Measurements from ENCODE around the gene RAC3.

The RAC3 gene

DNA sequence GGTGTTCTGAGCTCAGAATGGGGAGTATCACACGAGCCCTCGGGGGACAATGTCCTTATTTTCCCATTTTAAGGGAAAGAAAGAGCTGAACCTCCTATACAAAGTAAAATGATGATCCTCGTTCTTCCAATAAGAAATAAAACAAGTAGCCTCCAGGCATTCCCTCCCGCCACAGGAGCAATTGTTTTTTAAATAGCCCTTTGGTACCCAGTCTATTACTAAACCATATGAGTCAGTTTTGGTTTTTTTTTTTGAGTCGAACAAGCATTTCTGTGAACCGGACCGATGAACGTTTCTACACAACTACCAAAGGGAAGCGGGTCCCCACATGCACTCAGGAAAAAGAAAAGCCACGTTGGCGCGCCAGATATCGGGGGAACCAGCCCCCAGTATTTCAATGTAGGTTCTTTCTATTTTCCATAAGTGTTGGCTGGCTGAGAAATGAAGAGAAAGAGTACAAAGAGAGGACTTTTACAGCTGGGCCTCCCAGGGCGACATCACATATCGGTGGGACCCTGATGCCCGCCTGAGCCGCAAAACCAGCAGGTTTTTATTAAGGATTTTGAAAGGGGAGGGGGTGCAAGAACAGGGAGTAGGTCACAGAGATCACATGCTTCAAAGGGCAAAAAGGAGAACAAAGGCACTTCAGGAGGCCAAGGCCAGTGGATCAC lies 9.8 kb downstream of the RAC3 start:
- no peak for DNase-seq (ENCODE audit: low read depth in 2 of 2)

DNA sequence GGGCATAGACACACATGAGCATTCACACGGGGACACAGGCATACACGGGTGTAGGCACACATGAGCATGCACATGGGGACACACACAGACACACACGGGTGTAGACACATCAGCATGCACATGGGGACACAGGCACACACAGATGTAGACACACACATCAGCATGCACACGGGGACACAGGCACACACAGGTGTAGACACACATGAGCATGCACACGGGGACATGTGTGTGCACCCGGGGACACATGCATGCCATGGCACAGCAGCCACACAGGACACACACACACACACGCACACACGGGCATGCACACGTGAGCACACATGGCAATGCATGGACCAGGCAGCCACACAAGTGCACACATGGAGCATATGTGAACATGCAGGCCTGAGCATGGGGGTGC lies 11.2 kb downstream of the RAC3 start:
- no peak for DNase-seq (ENCODE audit: low read depth in 2 of 2)

DNA sequence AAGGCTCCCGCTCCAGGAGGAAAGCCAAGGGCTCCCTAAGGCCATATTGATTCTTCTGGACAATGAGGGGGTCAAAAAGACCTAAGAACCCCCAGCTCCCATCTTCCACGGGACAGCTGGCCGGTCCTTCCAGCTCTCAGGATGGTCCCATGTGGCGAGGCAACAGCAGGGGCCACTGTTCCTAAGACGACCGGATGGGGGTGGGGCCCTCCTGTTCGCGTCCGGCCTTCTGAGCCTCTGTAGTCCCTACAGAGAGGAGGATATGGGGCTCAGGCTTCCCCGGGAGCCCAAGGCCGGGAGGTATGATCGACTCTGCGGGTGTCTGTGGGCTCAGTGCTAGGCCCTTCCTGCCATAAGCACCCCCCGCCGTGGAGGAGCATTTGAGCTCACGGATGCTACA lies 12.0 kb downstream of the RAC3 start:
- no peak for DNase-seq (ENCODE audit: low read depth in 2 of 2)

DNA sequence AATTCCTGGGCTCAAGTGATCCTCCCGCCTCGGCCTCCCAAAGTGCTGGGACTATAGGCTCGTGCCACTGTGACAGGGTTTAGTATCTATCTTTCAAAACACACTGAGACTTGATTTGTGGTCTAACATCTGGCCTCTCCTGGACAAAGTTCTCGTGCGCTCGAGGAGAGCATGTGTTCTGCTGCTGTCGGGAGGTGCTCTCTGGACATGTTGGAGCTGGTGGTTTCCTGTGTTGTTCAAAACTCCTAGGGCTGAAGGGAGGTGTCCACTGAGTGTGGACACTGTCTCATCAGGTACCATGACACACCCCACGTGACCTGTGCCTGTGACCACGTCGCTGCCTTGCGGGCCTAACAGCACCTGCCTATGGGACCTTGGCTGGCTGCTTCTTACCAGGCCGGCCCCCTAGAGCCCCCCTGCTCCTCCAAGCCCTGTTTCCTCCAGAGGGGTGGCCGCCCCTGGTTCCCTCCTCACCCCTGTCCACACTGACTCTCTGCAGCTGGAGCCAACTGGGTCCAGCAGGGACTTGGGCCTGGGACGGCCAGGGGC lies 14.5 kb downstream of the RAC3 start:
- DNase-seq (ENCODE audit: low read depth in 2 of 2) = no peak

DNA sequence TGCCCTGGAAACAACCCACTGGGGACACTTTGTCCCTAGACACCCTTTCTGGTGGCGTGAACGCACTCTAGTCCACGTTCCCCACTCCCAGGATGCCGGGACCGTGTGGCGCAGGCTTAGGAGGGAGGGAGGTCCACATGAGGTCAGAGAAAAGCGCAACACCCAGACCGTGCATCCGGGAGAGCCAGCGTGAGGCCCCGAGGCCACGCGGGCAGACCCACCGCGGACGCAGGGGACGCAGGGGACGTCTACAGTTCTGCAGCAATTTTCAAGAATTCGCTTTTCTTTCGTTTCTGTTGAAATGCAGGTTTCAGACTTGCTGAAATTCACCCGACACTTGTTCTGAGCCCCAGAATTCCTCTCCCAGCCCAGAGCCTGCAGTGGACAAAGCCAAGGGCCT lies 15.4 kb downstream of the RAC3 start:
- no peak for DNase-seq (ENCODE audit: low read depth in 2 of 2)

DNA sequence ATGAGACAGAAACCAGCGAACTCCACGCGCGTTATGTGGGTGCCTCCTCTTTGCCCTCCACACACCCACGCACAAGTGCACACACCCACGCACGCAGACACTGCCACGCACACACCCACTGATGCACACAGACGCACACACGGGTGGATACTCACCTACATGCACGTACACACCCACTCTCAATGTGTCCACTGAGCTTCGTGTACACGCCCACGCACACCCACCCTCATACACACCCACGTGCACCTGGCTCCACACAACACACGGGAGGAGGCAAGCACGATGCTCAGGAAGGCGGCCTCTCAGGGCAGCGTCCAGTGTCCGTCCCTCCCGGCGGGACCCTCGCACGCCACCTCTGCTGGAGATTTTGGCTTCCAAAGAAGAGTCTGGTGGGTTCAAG lies 15.9 kb downstream of the RAC3 start:
- DNase-seq (ENCODE audit: low read depth in 2 of 2) = no peak

DNA sequence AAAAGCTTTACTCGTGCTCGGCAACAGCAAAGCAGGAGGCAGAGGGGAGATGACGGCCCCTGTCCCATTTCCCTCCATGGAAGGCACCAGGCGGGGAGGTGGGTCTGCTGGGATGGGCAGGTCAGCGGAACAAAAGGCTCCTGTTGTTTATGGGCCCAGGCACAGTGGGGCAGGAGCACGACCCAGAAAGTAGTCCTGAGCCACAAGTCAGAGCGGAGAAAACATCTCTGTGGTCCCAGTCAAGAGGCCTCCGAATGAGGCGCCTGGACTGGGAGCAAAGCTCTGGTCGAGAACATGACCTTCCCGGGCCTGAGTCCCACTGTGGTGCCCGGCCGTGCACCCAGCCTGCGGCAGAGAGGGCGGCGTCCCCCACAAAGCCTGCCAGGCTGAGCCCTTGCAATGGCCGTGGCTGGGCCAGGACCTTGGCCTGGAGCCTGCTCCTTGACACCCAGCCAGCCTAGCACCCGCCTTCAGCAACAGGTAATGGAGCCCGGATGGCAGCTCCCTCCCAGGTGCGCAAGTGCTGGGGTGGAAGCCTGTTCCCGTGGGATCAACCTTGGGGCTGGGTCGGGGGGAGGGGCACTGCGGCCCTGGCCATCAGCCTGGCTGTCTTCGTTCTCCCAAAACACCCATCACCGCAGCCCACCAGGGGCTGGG lies 16.6 kb downstream of the RAC3 start:
- no peak for DNase-seq (ENCODE audit: low read depth in 2 of 2)

DNA sequence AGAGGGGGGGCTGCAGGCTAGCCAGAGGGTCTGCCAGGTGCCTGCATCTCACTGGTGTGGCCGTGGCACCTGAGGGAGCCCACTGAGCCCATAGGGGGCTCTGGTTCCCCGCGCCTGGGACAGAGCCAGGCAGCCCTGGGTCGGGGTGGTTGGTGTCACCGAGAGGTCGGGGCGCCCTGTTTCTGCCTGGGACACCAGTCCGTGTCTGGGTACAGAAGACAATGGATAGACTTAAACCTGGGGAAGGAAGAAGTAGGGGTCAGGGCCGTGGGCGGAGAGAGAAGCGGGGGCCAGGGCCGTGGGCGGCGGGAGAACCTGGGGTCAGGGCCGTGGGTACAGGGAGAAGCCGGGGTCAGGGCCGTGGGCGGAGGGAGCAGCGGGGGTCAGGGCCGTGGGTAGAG lies 17.1 kb downstream of the RAC3 start:
- DNase-seq (ENCODE audit: low read depth in 2 of 2) = no peak

DNA sequence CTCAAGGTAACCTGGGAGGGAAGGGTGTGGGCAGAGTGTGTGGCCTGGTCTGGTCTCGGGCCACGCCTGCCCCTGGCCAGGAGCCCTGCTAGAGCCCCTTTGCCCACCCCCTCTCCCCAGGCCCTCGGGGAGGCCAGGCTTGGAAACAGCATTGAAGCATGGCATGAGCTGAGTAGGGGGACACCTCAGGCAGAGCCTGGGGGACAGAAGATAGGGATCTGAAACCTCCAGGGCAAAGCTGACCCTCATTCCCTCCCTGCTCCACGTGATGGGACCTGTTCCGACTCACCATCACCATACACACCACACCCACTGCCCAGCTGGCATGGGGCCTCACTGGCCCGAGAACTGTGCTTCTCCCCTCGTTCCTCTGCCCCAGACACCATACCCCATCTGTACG lies 17.6 kb downstream of the RAC3 start:
- DNase-seq (ENCODE audit: low read depth in 2 of 2) = no peak

DNA sequence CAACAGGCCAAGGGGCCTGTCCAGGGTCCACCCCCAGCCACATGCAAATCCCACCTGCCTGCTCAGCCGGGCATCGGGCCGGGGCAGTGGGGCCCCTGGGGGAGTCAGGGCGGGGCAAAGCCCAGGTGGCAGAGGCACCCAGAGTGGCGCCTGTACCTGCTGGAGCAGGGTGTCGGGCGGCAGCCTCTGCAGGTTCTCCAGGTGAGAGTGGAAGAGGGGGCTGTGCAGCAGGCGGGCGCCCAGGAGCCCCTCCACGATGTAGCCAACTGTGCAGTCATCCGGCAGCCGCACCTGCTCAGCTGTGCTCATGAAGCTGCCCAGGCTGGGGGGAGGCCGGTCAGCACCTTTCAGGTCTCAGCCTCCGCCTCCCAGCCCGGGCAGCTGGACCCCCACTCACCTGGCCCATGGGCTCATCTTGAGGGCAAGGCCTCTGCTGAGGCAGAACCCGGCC lies 18.1 kb downstream of the RAC3 start:
- DNase-seq (ENCODE audit: low read depth in 2 of 2) = no peak

DNA sequence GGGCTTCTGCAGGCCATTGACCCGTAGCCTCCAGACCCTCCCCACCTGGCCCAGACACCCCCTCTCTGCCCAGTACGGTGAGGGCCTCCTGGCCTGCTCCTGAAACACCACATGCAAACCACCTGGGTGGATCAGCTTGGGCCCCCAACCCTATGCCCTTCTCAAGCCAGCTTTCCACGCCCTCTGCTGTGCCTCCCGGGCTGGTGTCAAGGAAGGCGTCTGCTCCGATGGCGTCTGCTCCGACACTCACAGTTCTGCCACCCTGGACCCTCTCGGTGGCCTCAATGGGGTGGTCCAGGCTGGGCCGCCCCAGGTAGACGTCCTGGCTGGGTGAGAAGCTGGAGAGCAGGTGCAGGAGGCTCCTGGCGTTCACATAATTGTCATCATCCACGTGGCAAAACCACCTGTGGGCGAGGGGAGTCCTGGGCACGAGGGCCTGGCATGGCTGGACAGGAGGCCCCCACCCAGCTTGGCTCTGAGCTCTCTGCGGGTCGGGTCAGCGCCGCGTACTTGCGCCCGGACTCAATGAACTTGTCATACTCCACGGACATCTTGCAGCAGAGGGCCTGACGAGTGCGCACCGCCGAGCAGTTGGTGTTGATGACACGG lies 18.8 kb downstream of the RAC3 start:
- DNase-seq (ENCODE audit: low read depth in 2 of 2) = no peak

DNA sequence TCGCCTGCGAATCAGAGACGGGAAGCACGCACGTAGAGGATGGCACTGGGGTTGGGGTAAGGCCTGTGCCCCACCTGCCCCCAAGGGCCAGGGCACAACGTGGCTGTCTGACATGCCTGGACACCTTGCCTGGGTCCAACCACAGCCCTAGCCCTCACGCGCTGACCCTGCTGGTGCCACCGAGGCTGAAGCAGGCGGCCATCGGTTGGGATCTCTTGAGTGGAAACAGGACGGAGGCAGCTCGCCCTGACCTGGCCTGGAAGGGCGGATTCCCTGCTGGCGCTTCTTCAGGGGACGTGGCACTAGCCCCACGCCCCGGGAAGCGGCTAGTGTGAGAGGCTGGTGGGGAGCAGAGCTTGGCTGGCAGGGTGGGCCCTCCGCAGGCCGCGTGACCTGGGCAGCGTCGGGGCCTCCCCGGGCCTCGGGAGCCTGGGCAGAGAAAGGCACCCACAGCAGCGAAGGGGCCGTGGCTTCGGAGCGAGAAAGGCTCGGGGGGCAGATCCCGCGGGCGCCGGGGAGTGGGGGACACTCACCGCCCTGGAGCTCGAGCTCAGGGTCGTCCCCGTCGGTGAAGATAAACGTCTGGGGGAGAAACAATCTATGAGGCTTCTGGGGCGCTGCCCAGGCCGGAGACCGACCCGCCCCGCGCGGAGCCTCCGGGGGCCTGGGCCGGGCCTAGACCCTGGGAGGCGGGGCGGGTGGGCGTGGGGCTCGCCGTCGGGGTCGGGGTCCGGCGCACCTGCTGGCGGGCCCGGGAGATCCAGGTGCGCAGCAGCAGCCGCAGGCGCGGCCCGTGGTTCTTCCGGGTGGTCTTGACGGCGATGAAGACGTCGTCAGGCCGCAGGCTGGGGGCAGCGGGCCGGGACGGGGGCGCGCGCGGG lies 19.5 kb downstream of the RAC3 start:
- no peak for DNase-seq (ENCODE audit: low read depth in 2 of 2)

DNA sequence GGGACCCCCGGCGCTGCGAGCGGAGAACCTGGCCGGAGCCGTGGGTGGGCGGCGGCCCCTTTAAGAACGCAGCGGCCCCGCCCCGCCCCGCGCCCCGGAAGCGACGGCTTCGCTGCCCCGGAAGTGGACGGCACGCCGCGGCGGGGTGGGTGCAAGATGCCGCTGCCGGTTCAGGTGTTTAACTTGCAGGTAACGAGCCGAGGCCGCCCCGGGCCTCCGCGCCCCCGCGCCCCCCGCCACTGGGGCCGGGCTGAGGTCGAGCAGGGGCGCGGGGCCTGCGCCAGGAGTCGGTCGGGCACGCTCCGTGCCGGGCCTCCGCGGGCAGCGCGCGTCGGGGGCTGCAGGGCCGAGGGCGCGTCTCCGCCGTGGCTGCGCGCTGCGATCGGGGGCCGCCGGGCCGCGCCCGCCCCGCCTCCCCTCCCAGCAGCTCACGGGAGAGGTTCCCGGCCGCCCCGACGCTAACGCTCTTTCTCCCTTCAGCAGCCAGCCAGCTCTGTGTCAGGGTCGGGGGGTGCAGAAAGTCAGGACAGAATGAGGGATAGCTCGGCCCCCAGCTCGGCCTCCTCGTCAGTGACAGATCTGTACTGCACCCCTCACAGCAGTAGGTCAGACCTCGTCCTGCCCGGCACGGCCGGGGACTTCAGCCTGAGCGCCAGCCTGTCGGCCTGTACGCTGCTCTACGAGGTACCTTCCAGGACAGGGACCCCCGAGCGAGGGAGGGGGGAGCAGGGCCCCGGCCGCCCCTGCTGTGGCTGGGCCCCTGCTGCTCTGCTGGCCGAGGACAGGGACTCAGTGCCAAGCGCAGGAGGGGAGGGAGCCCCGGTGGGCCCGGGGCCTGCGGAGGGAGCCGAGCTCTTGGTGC lies 20.5 kb downstream of the RAC3 start, which contains the start of the genes GPS1 and RFNG:
TSS of gene GPS1 (plus strand) at position 123 of the 862 bp plus-strand sequence. CDS start at position 157, 34 bp downstream.
TSS of gene RFNG (minus strand) at position 36 of the 862 bp plus-strand sequence. CDS start 45 bp downstream, outside the sequence.
- DNase-seq (ENCODE audit: low read depth in 2 of 2) = peak; percentile 61 to 65

DNA sequence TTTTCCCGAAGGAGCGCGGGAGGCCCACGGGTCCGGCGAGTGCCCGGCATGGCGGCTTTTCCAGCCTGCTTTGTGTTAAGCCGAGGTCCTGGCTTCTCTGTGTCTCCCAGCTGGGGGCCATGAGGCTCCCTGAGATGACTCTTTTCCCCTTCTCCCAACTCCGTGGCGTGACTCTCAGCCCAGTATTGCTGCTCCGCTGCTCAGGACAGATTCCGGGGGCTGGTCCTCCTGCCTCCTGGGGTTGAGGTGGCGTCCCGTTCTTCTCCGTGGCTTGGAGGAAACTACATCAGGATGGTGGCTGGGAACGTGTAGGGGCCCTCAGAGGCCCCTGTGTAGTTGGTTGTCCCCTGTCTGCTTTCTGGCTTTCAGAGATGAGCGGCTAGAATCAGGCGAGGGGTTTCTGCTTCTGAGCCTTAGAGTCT lies 21.2 kb downstream of the RAC3 start:
- no peak for DNase-seq (ENCODE audit: low read depth in 2 of 2)

DNA sequence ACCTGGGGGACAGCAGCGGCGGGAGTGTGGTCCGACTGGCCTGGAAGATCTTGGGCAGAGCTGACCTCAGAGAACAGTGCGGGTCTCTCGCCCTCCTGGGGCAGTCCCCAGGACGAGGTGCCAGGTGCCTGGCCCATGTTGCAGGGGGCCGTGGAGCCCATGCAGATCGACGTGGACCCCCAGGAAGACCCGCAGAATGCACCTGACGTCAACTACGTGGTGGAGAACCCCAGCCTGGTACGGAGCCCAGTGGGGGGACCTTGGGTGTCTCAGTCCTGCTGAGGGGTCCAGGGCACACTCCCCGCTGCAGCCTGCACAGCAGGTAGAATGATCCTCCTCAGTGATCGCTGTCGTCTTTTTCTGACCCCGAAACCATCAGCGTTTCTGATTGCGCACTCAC lies 21.7 kb downstream of the RAC3 start:
- DNase-seq (ENCODE audit: low read depth in 2 of 2) = no peak

DNA sequence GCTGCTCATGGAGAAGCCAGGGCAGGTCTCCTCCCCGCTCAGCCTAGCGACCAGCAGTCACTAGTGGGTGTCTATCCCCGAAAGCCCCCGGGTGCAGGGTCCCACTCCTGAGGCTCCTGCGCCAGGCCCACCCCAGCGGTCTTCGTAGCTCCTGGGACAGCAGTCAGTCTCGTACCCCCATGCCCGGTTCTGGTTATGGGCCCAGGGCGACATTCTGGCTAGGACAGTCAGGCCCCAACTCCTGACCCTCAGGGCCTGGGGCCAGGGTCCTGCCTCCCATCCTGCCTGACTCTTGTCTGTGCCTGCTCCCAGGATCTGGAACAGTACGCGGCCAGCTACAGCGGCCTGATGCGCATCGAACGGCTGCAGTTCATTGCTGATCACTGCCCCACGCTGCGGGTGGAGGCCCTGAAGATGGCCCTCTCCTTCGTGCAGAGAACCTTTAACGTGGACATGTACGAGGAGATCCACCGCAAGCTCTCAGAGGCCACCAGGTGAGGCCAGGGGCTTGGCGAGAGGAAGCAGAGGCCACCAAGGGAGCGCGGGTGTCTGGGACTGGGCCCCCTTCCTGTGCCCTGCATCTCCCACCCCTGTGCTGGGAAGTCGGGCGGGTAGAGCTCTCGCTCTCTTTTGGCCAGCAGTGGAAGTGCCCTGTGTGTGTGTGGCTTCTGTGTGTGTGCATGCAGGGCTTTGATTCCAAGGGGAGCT lies 22.2 kb downstream of the RAC3 start:
- no peak for DNase-seq (ENCODE audit: low read depth in 2 of 2)

DNA sequence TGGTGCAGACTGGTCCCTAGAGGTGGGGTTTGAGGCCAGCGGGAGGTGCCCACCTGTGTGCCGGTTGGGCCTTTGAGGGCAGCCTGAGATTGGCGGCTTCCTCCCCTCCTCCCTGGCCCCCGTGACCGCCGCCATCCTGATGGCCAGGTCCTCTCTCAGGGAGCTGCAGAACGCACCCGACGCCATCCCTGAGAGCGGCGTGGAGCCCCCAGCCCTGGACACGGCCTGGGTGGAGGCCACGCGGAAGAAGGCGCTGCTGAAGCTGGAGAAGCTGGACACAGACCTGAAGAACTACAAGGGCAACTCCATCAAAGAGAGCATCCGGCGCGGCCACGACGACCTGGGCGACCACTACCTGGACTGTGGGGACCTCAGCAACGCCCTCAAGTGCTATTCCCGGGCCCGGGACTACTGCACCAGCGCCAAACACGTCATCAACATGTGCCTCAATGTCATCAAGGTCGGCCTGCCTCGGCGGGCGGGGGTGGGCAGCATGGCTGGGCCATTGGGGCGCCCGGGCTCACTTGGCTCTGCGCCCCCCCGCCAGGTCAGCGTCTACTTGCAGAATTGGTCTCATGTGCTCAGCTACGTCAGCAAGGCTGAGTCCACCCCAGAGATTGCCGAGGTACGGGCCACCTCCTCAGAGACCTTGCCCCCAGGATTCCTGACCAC lies 23.0 kb downstream of the RAC3 start:
- DNase-seq (ENCODE audit: low read depth in 2 of 2) = no peak

DNA sequence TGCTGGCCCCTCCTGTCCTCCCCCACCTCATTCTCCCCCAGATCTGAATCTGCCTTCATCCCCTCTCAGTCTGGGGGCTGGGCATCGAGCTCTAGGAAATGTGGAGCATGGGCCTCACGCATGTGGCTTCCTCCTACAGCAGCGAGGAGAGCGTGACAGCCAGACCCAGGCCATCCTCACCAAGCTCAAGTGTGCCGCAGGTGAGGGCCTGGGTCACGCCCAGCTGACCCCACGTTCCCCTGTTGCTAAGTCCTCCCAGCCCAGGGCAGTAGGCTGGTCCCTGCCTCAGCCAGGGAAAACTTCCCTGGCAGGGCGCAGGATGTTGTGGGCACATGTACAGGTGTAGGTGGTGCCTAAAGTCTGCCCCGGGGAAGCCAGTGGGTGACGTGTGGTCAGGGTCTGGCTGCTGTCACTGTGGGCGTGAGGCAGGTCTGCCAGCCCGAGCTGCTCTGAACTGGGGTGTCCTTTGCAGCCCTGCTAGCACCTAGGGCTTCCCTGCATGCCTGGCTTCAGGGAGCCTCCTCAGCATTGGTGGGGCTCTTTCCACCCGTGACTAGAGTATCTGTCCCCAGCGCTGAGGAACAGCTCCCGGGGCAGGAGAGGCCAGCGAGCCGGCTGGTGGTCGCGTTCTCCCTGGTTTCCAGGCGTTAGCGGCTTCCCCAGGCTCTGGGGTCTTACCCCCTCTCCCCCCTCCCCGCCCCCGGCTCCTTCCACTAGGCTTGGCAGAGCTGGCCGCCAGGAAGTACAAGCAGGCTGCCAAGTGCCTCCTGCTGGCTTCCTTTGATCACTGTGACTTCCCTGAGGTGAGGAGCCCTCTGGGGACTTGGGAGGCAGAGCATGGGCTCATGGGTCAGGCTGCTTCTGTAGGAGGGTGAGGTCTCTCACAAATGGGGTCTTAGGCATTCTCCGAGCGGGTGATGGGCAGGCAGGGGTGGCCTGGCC lies 23.8 kb downstream of the RAC3 start:
- no peak for DNase-seq (ENCODE audit: low read depth in 2 of 2)
